Stimulated activated CD8-positive, alpha-beta memory T cell treated with anti-CD3 and anti-CD28 coated beads, Interleukin-4, amount 100 ng/mL, for 1 hour (primary cell): ENCODE data around the gene BRD3.

Experiments used
- DNase-seq, 2 donors: peaks; one replicate each; pipeline ENCODE4 v3.0.0-alpha.2; 2020; ENCODE audit warnings: low read depth in 2 of 2, low spot score in 1 of 2

The BRD3 gene

DNA sequence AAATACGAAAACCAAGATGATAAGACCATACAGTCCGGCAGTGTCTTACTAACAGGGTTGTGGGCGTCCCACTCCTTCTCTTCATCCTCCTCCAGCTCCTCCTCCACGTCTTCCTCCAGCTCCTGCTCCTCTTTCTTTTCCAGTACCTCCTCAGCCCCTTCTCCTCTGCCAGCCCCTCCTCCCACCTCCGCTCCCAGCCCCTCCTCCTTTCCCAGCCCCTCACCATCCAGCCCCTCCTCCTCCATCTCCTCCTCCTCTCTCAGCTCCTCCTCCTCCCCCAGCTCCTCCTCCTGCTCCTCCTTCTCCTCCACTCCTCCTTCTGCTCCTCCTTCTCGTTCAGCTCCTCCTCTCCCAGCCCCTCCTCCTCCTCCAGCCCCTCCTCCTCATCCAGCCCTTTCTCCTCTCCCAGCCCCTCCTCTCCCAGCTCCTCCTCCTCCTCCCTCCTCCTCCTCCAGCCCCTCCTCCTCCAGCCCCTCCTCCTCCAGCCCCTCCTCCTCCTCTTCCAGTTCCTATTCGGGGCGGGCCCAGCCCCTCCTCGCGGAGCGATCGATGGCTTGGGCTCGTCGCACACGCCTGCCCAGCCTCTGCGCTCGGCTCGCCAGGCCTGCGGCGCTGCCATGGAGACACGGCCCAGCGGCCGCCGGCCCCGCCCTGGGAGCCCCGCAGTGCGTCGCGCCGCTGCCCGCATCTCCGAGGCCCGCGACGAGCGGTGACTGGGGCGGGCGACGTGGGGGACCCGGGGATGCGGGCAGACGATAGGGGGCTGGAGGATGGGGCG, 42.8 kb downstream of the BRD3 start, which contains the start of gene BRD3OS:
Gene BRD3OS (plus strand): TSS at position 654 of the 778 bp plus-strand sequence. CDS start 1,267 bp downstream, outside the sequence.
- peak; percentile 72 to 82 for DNase-seq

DNA sequence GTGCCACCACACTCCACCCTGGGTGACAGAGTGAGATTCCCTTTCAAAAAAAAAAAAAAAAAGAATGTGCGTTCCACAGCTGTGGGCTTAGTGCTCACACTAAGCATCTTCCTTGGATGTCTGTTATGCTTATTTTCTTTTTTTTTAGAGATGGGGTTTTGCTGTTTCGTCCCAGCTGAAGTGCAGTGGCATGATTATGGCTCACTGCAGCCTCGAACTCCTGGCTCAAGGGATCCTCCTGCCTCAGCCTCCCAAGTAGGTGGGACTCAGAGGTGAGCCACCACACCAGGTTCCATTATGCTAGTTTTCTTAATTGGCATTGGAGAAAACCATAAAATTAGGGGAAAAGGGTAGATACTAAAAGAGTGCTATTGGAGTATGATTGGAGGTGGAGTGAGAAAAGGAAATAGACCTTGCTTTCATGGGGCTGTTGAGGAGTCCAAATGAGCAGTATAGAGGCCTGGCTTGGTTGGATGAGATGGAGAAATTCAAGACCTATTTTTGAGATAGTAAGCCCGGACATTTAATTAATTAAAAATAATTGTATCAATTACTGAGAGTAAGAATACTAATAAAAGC, 43.5 kb downstream of the BRD3 start:
- DNase-seq = no peak

GRCh38 chr9:134014946-134015345, 52.9 kb downstream of the BRD3 start:
- no peak for DNase-seq

GRCh38 chr9:134011401-134011800, 56.4 kb downstream of the BRD3 start:
- no peak for DNase-seq

- DNase-seq = no peak
Measured at GRCh38 chr9:134010310-134011173, 57.3 kb downstream of the BRD3 start.

GRCh38 chr9:134007571-134007970, 60.3 kb downstream of the BRD3 start:
- DNase-seq = no peak

- DNase-seq = no peak
Measured at GRCh38 chr9:134007150-134007549, 60.7 kb downstream of the BRD3 start.

DNA sequence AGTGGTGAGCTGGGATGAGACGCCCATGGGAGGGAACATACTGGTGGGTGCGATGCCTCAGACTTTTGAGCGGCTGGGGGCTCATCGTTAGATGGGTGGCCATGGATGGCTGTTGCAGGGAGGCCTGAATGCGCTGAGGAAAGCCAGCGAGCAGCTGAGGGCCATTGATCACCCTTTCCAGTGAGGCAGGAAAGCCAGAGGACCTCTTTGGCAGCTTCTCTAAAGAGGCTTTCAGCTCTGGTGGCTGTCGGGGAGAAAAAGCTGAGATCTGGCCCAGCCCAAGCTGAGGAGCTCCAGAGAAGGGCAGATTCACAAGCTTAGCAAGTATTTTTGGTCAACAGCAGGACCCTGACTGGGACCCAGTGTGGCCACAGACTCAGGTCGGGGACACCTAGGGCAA, 62.4 kb downstream of the BRD3 start:
- DNase-seq = no peak

DNA sequence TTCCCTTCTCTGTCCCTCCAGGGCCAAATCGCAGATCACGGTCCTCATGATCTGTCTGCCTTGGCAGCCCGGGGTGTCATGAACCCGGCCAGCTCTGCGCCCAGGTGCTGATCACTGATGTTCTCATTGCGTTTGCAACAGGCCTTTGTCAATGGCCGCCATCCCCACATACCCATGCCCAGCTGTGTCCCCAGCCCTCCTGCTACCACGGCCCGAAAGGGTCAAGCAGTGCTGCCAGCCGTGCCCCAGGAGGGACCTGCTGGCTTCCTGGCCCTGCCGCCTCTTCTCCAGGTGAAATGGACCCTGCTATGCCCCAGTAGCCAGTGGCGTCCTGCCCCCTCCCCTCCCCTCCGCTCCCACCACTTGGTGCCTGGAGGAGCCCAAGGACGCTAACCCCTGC, 62.9 kb downstream of the BRD3 start:
- no peak for DNase-seq

DNA sequence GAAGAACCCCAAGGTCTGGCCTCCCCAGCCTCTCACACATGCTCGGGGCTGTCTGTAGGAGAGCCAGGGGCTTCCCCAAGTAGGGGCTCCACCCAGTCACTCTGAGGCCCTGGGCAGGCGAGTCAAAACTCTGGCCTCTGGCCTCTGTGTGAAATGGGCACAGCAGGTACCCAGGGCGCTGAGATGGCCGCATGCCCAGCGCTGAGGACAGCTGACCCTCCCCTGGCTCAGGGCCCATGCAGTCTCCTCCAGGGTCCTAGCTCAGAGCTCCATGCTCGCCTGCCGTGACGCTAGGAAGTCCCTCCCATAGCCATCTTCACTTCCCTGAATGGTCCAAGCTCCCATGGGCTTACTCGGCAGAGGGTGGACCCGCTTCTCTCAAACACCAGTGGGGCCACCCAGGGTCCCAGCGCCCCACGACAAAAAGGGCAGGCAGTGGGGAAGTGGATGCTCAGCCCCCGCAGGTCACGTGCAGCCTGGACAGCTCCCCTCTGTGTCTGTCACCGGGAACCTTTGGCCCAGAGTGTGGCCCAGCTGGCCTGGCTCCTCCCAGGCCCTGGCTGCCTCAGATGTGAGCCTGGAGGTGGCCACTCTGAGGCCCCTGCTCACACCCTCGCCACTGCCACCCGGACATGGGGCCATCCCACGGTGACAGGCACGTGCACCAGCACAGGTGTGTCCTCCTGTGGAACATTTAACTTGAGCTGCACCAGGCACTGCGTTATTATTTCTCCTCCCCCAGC, 63.5 kb downstream of the BRD3 start:
- no peak for DNase-seq

- DNase-seq = no peak
Measured at GRCh38 chr9:134003237-134003636, 64.6 kb downstream of the BRD3 start.

GRCh38 chr9:134002796-134003195, 65.0 kb downstream of the BRD3 start:
- no peak for DNase-seq

DNA sequence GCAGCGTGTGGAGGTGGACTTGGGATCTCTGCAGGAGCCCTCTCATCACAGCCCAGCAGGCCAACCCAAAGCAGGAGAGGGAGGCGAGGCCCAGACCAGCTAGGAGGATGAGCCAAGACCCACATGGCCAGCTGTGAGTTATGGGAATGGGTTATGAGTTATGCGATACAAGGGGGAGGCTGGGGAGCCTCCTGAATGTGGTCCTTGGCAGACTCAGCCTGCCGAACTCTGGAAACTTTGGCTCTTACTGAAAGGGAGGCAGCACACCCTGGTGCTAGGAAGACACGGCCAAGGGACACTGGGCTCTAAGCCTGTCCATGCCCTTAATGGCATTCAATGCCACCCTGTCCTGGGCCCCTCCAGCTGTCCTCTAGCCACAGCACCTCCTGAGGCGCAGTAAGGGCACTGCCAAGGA, 68.0 kb downstream of the BRD3 start:
- no peak for DNase-seq

GRCh38 chr9:133998915-133999595, 68.8 kb downstream of the BRD3 start:
- DNase-seq = no peak

DNA sequence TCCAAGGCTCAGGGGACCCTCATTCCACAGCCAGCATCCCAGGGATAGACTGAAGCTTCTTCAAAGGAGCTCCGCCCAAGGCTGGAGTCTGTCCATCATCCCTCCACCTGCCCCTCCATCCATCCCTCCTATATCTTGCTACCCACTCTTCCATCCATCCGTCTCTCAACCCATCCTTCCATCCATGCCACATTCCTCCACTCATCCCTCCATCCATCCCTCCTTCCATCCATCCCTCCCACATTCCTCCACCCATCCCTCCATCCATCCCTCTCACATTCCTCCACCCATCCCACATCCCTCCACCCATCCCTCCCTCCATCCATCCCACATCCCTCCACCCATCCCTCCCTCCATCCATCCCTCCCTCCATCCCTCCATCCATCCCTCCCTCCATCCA, 70.2 kb downstream of the BRD3 start:
- no peak for DNase-seq

GRCh38 chr9:133996531-133997520, 71.0 kb downstream of the BRD3 start:
- no peak for DNase-seq

DNA sequence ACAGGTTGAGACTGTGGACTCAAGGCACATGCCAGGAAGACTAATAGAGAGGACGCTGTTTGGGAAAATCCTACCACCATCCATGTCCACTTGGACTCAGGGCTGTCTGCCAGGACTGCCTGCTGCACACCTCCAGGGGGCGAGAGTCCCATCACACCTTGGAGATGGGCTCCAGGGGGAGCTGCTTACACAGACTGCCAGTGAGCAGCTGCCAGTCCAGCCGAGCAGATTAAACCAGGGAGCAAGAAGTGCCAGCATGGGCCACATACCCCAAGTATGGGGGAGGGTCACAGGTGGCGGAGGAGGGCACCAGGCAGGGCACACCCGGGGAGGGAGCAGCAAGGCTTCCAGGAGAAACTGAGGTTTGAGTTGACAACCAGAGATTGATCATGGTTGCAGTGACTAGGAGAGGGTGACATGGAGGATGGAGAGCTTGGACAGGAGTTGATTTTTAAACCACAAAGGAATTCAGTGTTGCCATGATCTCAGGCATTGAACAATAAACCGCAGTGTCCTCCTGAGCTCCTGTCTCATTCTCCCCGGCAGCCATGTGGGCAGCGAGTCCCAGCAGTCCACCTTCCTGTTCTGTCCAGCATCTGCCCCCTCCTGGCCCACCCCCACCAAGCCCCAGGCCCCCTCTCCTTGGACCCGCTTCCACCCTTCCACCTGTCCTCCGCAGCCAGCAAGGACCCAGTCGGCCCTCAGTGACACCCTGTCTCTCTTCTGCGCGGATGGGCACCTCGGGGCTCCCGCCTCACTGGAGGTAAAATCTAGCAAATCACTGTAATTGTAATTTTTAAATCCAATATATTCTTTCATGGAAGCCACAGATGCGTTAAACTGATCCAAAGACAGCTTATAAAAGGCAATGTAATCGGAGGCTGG, 72.6 kb downstream of the BRD3 start:
- no peak for DNase-seq

GRCh38 chr9:133994353-133995011, 73.3 kb downstream of the BRD3 start:
- peak; percentile 58 to 63 for DNase-seq
